ENCODE results near the gene C3orf38. TPM values are rescaled to one million over a fixed set of nuclear protein-coding genes. Genes with fewer than 3 reads are reported as not detected.

The C3orf38 gene
- total and polyA plus RNA-seq, 2 experiments from 2014 or later: 22.2 to 30.5 TPM

DNA sequence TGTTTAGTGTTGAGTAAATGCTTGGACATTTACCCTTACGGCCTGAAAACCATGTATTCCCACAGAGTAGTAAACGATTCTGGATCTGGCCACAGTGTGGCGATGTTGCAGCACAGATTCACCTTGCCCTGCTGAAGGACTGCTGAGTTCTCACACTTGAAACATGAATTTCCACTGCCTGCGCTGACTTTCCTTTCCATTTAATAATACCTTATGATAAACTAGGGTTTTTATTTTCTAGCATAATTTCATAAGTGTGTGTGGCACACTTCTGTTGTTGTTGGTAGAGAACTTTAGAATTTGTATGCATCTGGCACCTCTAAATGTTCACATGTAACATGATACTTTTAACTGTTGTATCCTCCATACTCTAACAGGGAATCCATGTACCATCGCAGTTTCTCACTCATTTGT lies 53.9 kb downstream of the C3orf38 start:
- Histone ChIP-seq H3K4me1 (ENCODE audit: insufficient read depth) (0 out of 2 replicates have a peak, but pooled peaks cover 4% of the 10 kb centered on the region), H3K9me2 (ENCODE audit: insufficient read depth) (no peaks in the 10 kb centered on the region), H4K20me1 (replicated peaks; ENCODE audit: insufficient read depth) (no peaks in the 10 kb centered on the region), H3K27ac (ENCODE audit: low read depth) (no peak overlapping the region), H3K27me3 (ENCODE audit: insufficient read depth) (no peaks in the 10 kb centered on the region), H3K36me3 (ENCODE audit: insufficient read depth) (no peaks in the 10 kb centered on the region), H3K4me2 (no peak overlapping the region), H3K79me2 (replicated peaks; ENCODE audit: insufficient read depth) (no peaks in the 10 kb centered on the region), H3F3A (replicated peaks; ENCODE audit: low read depth) (no peaks in the 10 kb centered on the region), H2AFZ (no peak overlapping the region), H3K4me3 (no peak overlapping the region)
- Mint-ChIP-seq H3K27ac (no peak overlapping the region), H3K4me3 (no peak overlapping the region), H3K9me3 (0 out of 3 replicates have a peak, but pooled peaks cover 2% of the 10 kb centered on the region), H3K4me1 (peaks cover 7% of the 10 kb centered on the region), H3K27me3 (ENCODE audit: insufficient read depth, low read depth, poor library complexity) (no peaks in the 10 kb centered on the region), H3K36me3 (ENCODE audit: low read depth) (no peaks in the 10 kb centered on the region)
- DNase-seq (ENCODE audit: low spot score) (peak; percentile 77), ATAC-seq (peak; percentile 88)
- peak; percentile 93 to 95 for TF ChIP-seq CTCF (conservative IDR thresholded peaks at IDR 0.05; ENCODE audit: low read depth in 2 of 2)
- no peak for TF ChIP-seq CREB1 (CRISPR knock-in tag; IDR thresholded peaks at IDR 0.05; ENCODE audit: low read depth)

Other genes with a start within 250 kb of the C3orf38 start
- gene CGGBP1, start 91.0 kb upstream of the C3orf38 start, total RNA-seq (2014; rRNA removed; shearing (Covaris generic)): 61.3 and 63.5 TPM in 2 replicates
- gene CGGBP1, start 91.0 kb upstream of the C3orf38 start, polyA plus RNA-seq (2016; fragmentation: Nextera tagmentation; extraction: Ambion mirVana): 45.3 and 55.5 TPM in 2 replicates
- gene ZNF654, start 90.7 kb upstream of the C3orf38 start, total RNA-seq (2014; rRNA removed; shearing (Covaris generic)): 7.5 and 9.9 TPM in 2 replicates
- gene ZNF654, start 90.7 kb upstream of the C3orf38 start, polyA plus RNA-seq (2016; fragmentation: Nextera tagmentation; extraction: Ambion mirVana): 2.8 and 6.2 TPM in 2 replicates

Data from GM23338 (cell line).